Naive thymus-derived CD4-positive, alpha-beta T cell (primary cell): Measurements from ENCODE around the gene OR2A12. TPM values are rescaled to one million over a fixed set of nuclear protein-coding genes. Genes with fewer than 3 reads are reported as not detected.

Experiments
- ATAC-seq: fragments of 150-1000 bp; cut with Tn5 transposase; 2 replicates; pipeline ENCODE4 v1.10.0; 2021; ENCODE audit warnings: mild to moderate bottlenecking, moderate library complexity
- CTCF ChIA-PET: fragments of 350-600 bp; sonication (Branson Sonifier 250); formaldehyde crosslinking; loops from one replicate; lab custom pipeline; 2021; ENCODE audit warnings: antibody characterized with exemption; lab: Charles Lee
- POLR2A ChIA-PET: fragments of 350-600 bp; sonication (Branson Sonifier 250); formaldehyde crosslinking; loops from one replicate; lab custom pipeline; 2021; ENCODE audit warnings: antibody characterized with exemption, inconsistent platforms; lab: Charles Lee
- DNase-seq, 9 donors: peaks; one replicate each; pipeline versions ENCODE4 v3.0.0 to v3.0.0-alpha.2; 2020 to 2022; ENCODE audit warnings: mixed read lengths in 1 of 9
- H3K27ac ChIP-seq: one replicate; pipeline ENCODE4 v1.7.0; 2013; ENCODE audit warnings: mild to moderate bottlenecking, low read depth, low read length, moderate library complexity
- H3K27me3 ChIP-seq, 2 donors: one replicate each; pipeline ENCODE4 v1.7.0; 2013; ENCODE audit warnings: low read length in 2 of 2, mild to moderate bottlenecking in 2 of 2, moderate library complexity in 2 of 2; ENCODE audit not compliant: control insufficient read depth in 2 of 2, insufficient read depth in 2 of 2
- H3K36me3 ChIP-seq, 3 experiments: 1 replicate in 2 of 3; 2 replicates in 1 of 3; pipeline ENCODE4 v1.7.0; 2013; ENCODE audit warnings: low read length in 3 of 3, mild to moderate bottlenecking in 3 of 3, moderate library complexity in 1 of 3; ENCODE audit not compliant: insufficient read depth in 3 of 3, control insufficient read depth in 2 of 3
- H3K4me1 ChIP-seq, 2 donors: one replicate each; pipeline ENCODE4 v1.7.0; 2013; ENCODE audit warnings: low read length in 2 of 2, mild to moderate bottlenecking in 2 of 2, moderate library complexity in 1 of 2; ENCODE audit not compliant: control insufficient read depth in 2 of 2, insufficient read depth in 2 of 2
- H3K4me3 ChIP-seq: 2 replicates; pipeline ENCODE4 v1.7.0; 2013; ENCODE audit warnings: mild to moderate bottlenecking, low read length
- H3K9me3 ChIP-seq, 3 experiments: 1 replicate in 2 of 3; 2 replicates in 1 of 3; pipeline ENCODE4 v1.7.0; 2013; ENCODE audit warnings: low read length in 3 of 3; ENCODE audit not compliant: control insufficient read depth in 2 of 3
- H3K27ac Mint-ChIP-seq, 9 donors: one replicate each; pipeline ENCODE4 v1.8.0; 2020 to 2022; ENCODE audit warnings: mixed read lengths in 9 of 9, mild to moderate bottlenecking in 8 of 9, moderate library complexity in 5 of 9, inconsistent platforms in 2 of 9
- H3K27me3 Mint-ChIP-seq, 5 donors: one replicate each; pipeline ENCODE4 v1.8.0; 2021 to 2022; ENCODE audit warnings: mixed read lengths in 5 of 5, mild to moderate bottlenecking in 1 of 5
- H3K36me3 Mint-ChIP-seq, 5 donors: one replicate each; pipeline ENCODE4 v1.8.0; 2020 to 2022; ENCODE audit warnings: mixed read lengths in 5 of 5, mild to moderate bottlenecking in 3 of 5, inconsistent platforms in 1 of 5
- H3K4me1 Mint-ChIP-seq, 7 donors: one replicate each; pipeline ENCODE4 v1.8.0; 2020 to 2022; ENCODE audit warnings: mixed read lengths in 7 of 7, mild to moderate bottlenecking in 3 of 7, inconsistent platforms in 1 of 7
- H3K4me3 Mint-ChIP-seq, 10 donors: one replicate each; pipeline ENCODE4 v1.8.0; 2020 to 2022; ENCODE audit warnings: mild to moderate bottlenecking in 10 of 10, mixed read lengths in 10 of 10, moderate library complexity in 6 of 10, inconsistent platforms in 2 of 10
- H3K9me3 Mint-ChIP-seq, 11 donors: one replicate each; pipeline ENCODE4 v1.8.0; 2020 to 2022; ENCODE audit warnings: mixed read lengths in 11 of 11, mild to moderate bottlenecking in 4 of 11, inconsistent platforms in 1 of 11, moderate library complexity in 1 of 11
- intact Hi-C, 2 donors: fragments of 100-400 bp; cut with micrococcal nuclease; formaldehyde crosslinking; loops; one replicate each; pipeline ENCODE4 v1.15.1; 2023
- polyA plus RNA-seq, 2 donors: library from polyadenylated mRNA; unstranded; fragments of 300-500 nt; fragmentation: Illumina TruSeq; gene quantifications; one replicate each; pipeline ENCODE4 v1.2.3, GENCODE V29; 2021
- total RNA-seq, 6 experiments: library from RNA in 5 of 6; stranded (reverse) in 5 of 6; gene quantifications; 1 replicate in 5 of 6; 2 replicates in 1 of 6; pipeline ENCODE4 v1.2.3 and lab custom pipeline; 2021 to 2026

OR2A12 gene
- total and polyA plus RNA-seq, 7 experiments from 2014 or later = not detected

DNA sequence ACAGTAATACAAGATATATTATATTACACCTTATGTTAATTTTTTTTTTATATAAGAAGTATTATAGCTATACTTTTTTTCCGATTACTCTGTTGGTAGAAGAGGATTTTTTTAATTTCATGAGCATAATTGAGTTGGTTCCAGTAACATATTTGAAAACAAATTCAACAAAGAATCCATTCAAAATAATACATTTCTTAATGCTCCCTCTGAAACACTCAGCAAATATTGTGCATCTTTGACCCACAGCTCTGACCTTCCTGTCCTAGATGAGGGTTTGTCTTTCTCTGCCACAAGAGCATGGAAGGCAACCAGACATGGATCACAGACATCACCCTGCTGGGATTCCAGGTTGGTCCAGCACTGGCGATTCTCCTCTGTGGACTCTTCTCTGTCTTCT is 23.2 kb downstream of the OR2A12 start, which contains the start of gene OR2A2:
OR2A2 (plus strand) TSS at position 301 of the 400 bp plus-strand sequence; CDS start at position 301, 0 bp downstream.
- no peak within 1 kb of the TSS for H3K4me3 ChIP-seq
- no peaks in the 10 kb centered on the region for H3K36me3 ChIP-seq
- no peaks in the 10 kb centered on the region for H3K4me1 Mint-ChIP-seq
- H3K27me3 Mint-ChIP-seq = peaks cover 0 to 19% (median 0%) of the 10 kb centered on the region in 5 donors
- no peaks in the 10 kb centered on the region for H3K27me3 ChIP-seq
- intact Hi-C loops = no loop called here
- H3K4me1 ChIP-seq = no peaks in the 10 kb centered on the region
- CTCF ChIA-PET = interaction anchor here (0.8 kb wide), 1 partner anchor 10 kb away, joined by 4 read pairs; no protein-coding TSS in a partner anchor
- DNase-seq = no peak
- H3K27ac ChIP-seq = no peak within 1 kb of the TSS
- ATAC-seq = no peak
- H3K27ac Mint-ChIP-seq = no peak within 1 kb of the TSS
- H3K9me3 Mint-ChIP-seq = peaks cover 0 to 5% (median 0%) of the 10 kb centered on the region in 11 donors
- no peak within 1 kb of the TSS for H3K4me3 Mint-ChIP-seq
- POLR2A ChIA-PET = no interaction called here
- no peaks in the 10 kb centered on the region for H3K9me3 ChIP-seq
- no peaks in the 10 kb centered on the region for H3K36me3 Mint-ChIP-seq

DNA sequence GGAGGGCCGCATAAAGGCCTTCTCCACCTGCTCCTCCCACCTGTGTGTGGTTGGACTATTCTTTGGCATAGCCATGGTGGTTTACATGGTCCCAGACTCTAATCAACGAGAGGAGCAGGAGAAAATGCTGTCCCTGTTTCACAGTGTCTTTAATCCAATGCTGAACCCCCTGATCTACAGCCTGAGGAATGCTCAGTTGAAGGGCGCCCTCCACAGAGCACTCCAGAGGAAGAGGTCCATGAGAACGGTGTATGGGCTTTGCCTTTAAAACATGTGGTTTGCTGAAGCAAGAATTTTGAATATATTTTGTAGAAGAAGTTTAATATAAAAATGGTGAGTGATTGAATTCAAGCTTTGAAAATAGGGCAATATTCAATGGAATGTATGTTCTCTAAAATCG is 24.2 kb downstream of the OR2A12 start:
- POLR2A ChIA-PET = no interaction called here
- Mint-ChIP-seq H3K4me1 (no peaks in the 10 kb centered on the region), H3K4me3 (no peak overlapping the region), H3K27me3 (peaks cover 0 to 22% (median 0%) of the 10 kb centered on the region in 5 donors), H3K27ac (no peak overlapping the region), H3K36me3 (no peaks in the 10 kb centered on the region), H3K9me3 (peaks cover 0 to 5% (median 0%) of the 10 kb centered on the region in 11 donors)
- DNase-seq = no peak
- Histone ChIP-seq H3K4me1 (no peaks in the 10 kb centered on the region), H3K27ac (no peak overlapping the region), H3K9me3 (no peaks in the 10 kb centered on the region), H3K4me3 (no peak overlapping the region), H3K27me3 (no peaks in the 10 kb centered on the region), H3K36me3 (no peaks in the 10 kb centered on the region)
- no peak for ATAC-seq
- CTCF ChIA-PET = no interaction called here
- intact Hi-C loops = no loop called here

DNA sequence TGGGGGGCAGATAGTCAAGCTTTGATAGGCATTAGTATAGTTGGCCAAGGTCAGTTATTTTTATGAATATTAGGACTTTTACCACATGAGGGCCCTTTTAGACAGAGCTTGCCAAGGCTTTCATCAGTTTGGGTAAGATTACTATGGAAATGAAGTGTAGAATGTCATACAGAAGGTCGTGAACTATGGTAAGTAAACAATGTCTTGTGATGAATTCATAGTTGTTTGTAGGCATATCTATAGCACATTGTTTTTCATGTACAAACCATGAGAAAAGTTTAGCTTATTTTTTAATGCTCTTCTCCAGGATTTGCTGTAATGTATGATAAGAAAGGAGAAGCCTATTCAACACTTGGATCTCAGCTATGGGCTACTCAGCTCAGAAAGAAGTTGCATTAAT is 27.6 kb downstream of the OR2A12 start:
- Histone ChIP-seq H3K4me1 (no peaks in the 10 kb centered on the region), H3K9me3 (no peaks in the 10 kb centered on the region), H3K4me3 (no peak overlapping the region), H3K27ac (no peak overlapping the region), H3K27me3 (no peaks in the 10 kb centered on the region), H3K36me3 (no peaks in the 10 kb centered on the region)
- no peaks in the 10 kb centered on the region for H3K4me1 Mint-ChIP-seq
- peaks cover 0 to 22% (median 0%) of the 10 kb centered on the region in 5 donors for H3K27me3 Mint-ChIP-seq
- CTCF ChIA-PET = no interaction called here
- peaks cover 0 to 2% (median 0%) of the 10 kb centered on the region in 11 donors for H3K9me3 Mint-ChIP-seq
- H3K27ac Mint-ChIP-seq = no peak overlapping the region
- ATAC-seq (no peak), DNase-seq (no peak)
- H3K36me3 Mint-ChIP-seq = no peaks in the 10 kb centered on the region
- no peak overlapping the region for H3K4me3 Mint-ChIP-seq
- POLR2A ChIA-PET = no interaction called here
- intact Hi-C loops = no loop called here

DNA sequence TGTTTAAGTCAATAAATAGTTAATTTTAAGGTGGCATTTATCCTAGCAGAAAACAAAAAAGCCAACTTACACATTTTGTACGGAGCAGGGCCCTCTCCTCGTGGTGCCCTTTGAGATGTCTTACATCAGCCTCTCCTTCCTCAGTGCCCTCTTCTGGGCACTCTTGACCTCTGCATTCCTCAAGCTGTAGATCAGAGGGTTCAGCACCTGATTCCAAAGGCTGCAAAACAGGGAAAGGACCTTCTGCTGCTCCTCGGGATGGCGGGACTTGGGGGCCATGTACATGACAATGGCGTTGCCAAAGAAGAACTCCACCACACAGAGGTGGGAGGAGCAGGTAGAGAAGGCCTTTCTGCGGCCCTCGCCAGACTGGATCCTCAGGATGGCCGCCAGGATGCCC is 32.3 kb downstream of the OR2A12 start:
- CTCF ChIA-PET = interaction anchor here (1.3 kb wide), 1 partner anchor 9 kb away, joined by 4 read pairs; the partner anchor contains the start of gene OR2A2
- POLR2A ChIA-PET = no interaction called here
- H3K9me3 ChIP-seq = no peaks in the 10 kb centered on the region

DNA sequence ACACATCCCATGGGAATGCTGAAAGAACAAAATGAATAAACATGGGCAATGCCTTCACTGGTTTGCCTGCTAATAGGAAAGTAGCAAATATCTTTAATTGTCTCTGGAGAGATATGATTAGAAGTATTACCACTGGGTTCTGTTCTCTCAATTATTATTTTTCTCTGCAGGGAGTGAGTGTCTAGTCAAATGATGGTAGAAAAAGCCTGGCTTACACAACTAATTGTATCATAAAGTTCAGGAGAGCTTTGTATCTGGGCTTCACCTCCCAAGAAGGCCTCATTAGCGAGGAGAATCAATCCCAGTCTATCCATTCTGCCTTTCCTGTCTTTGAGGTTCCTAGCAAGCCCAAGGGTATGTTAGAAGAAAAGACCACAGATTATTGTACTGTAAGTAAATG is 36.8 kb downstream of the OR2A12 start, which contains the start of gene OR2A14:
OR2A14 (plus strand) TSS at position 301 of the 400 bp plus-strand sequence. CDS start 5,937 bp downstream, outside the sequence.
- H3K4me1 Mint-ChIP-seq = no peaks in the 10 kb centered on the region
- Histone ChIP-seq H3K27me3 (no peaks in the 10 kb centered on the region), H3K9me3 (no peaks in the 10 kb centered on the region), H3K27ac (no peak within 1 kb of the TSS), H3K4me1 (no peaks in the 10 kb centered on the region), H3K4me3 (no peak within 1 kb of the TSS), H3K36me3 (no peaks in the 10 kb centered on the region)
- no peak for ATAC-seq
- intact Hi-C loops = no loop called here
- no peaks in the 10 kb centered on the region for H3K36me3 Mint-ChIP-seq
- peaks cover 0 to 4% (median 0%) of the 10 kb centered on the region in 11 donors for H3K9me3 Mint-ChIP-seq
- DNase-seq = no peak
- peak within 1 kb of the TSS in 1 of 9 donors; percentile 16 for H3K27ac Mint-ChIP-seq
- peaks cover 0 to 2% (median 0%) of the 10 kb centered on the region in 5 donors for H3K27me3 Mint-ChIP-seq
- CTCF ChIA-PET = no interaction called here
- no peak within 1 kb of the TSS for H3K4me3 Mint-ChIP-seq
- POLR2A ChIA-PET = no interaction called here

More for the DNA sequence above, 32.3 kb downstream of the OR2A12 start:
- Histone ChIP-seq H3K4me3 (no peak overlapping the region), H3K27ac (no peak overlapping the region), H3K27me3 (no peaks in the 10 kb centered on the region), H3K4me1 (no peaks in the 10 kb centered on the region), H3K36me3 (no peaks in the 10 kb centered on the region)
- H3K4me3 Mint-ChIP-seq = no peak overlapping the region
- H3K9me3 Mint-ChIP-seq = peaks cover 0 to 4% (median 0%) of the 10 kb centered on the region in 11 donors
- ATAC-seq (no peak), DNase-seq (no peak)
- H3K27me3 Mint-ChIP-seq = peaks cover 0 to 5% (median 0%) of the 10 kb centered on the region in 5 donors
- H3K36me3 Mint-ChIP-seq = no peaks in the 10 kb centered on the region
- H3K4me1 Mint-ChIP-seq = no peaks in the 10 kb centered on the region
- intact Hi-C loops = no loop called here
- no peak overlapping the region for H3K27ac Mint-ChIP-seq

DNA sequence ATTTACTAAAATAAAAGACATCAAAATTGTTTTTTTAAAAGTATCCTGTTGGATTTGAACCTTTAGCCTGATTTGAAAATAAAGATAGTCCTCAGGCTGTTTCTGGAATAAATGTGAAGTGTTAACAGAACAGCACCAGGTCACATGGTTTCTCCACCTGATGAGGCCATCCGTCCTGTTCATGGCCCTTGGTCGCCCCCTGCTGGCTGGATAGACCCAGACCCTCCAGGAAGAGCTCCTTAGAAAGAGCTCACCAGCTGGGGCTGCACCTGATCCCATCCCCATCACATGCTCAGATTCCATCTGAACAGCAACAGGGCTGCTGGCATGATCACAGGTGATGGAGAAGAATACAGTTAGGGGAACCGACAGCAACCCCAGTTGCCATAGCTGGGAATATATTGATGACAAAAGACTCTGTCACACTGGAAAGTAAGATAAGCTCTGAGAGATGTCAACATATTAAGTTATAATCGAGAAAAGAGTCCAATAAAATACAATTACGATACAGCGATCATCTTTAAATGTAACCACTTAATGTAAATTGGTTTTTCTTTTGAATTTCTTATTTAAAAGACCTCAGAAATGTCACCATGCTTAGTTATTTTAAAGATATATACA is 41.7 kb downstream of the OR2A12 start:
- ATAC-seq (peak; percentile 99), DNase-seq (peak; percentile 70 to 87 (median 81))
- no peak overlapping the region for H3K27ac ChIP-seq
- POLR2A ChIA-PET = interaction anchor here (1.0 kb wide), 1 partner anchor 226 kb away, joined by 3 read pairs; the partner anchor contains the start of gene TCAF1
- H3K9me3 Mint-ChIP-seq = no peaks in the 10 kb centered on the region
- CTCF ChIA-PET = interaction anchor here (0.8 to 3.3 kb wide), 9 partner anchors 11 to 391 kb away, joined by 3 to 25 read pairs (median 4); partner anchors contain the start of gene TCAF1
- no peaks in the 10 kb centered on the region for H3K36me3 ChIP-seq
- no peak overlapping the region for H3K4me3 ChIP-seq
- H3K27me3 Mint-ChIP-seq = peaks cover 0 to 7% (median 0%) of the 10 kb centered on the region in 5 donors
- no peaks in the 10 kb centered on the region for H3K27me3 ChIP-seq
- intact Hi-C loops = loop anchor here (1.0 to 5.0 kb wide), 5 partner anchors 65 to 636 kb away; partner anchors contain the start of gene TCAF1 (in 1 of the 2)
- no peaks in the 10 kb centered on the region for H3K36me3 Mint-ChIP-seq
- no peaks in the 10 kb centered on the region for H3K4me1 ChIP-seq
- no peak overlapping the region for H3K4me3 Mint-ChIP-seq
- no peaks in the 10 kb centered on the region for H3K9me3 ChIP-seq
- no peaks in the 10 kb centered on the region for H3K4me1 Mint-ChIP-seq
- no peak overlapping the region for H3K27ac Mint-ChIP-seq
